ENCODE results near the gene UCN3. TPM values are rescaled to one million over a fixed set of nuclear protein-coding genes. Genes with fewer than 3 reads are reported as not detected.

The UCN3 gene
- total and polyA plus RNA-seq, 10 of the 15 experiments (the other 5 are each of a cell fraction or from before 2014, with no cell fraction given) = not detected

GRCh38 chr10:5402798-5403197 lies 38.0 kb downstream of the UCN3 start (continued):
- TF ChIP-seq ZBTB33 (IDR thresholded peaks at IDR 0.05) (no peak), MYC (IDR thresholded peaks at IDR 0.05; ENCODE audit: insufficient read depth, insufficient read length, insufficient replicate concordance, low read length, severe bottlenecking) (no peak)

DNA sequence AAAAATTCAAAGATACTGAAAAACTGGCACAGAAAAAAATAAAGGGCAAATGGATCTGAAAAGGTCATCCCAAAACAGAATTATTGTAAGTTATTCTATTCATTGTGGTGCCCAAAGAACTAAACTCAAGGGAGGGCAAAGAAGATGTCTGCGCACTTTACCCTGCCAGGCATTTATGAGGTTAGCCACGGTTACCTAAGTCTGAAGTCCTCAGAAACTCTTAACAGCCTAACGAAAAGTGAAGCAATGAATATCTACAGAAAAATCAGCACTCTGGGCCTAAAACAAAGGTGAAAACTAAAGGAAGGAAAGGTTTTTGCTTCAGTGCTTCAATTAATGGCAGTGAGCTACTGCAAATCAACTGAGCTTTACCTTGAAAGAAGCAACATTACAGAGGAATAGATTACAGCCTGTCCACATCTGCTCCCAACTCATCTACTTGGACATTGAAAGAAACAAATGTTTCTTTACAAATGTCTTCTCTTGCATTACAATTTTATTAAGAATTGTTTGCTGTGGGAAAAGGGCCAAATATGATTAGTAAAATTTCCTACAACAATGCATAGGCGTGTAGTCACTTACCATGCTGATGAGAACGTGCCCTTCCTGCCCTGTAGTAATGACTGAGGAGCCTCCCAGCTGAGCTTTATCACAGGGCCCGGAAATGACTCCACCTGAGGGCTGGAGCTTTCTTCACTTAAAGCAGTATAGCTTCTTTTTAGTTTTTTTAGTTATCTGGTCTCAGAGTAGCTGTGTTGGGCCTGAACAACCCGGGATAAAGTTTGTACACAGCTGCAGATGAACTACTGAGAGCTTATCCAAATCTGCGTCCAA lies 39.7 kb downstream of the UCN3 start, which contains the start of gene TUBAL3:
Gene TUBAL3, minus strand, starts transcription at position 621 of the 834 bp plus-strand sequence. Its CDS starts 36 bp downstream, at position 585.
- no TSS peak for BruUV-seq (replicated peaks)
- RAD21 ChIA-PET (ENCODE audit: unreplicated experiment) = no interaction called here
- no peak for DNase-seq (ENCODE audit: low read depth, low spot score)
- Histone ChIP-seq H3K27ac (ENCODE audit: control insufficient read depth, insufficient read depth) (no peak within 1 kb of the TSS), H3K4me2 (ENCODE audit: control insufficient read depth, insufficient read depth) (no peak within 1 kb of the TSS), H3K79me2 (ENCODE audit: control insufficient read depth, insufficient read depth, low read length) (no peaks in the 10 kb centered on the region), H3K36me3 (ENCODE audit: control insufficient read depth in 2 of 2, insufficient read depth in 2 of 2, low read length in 1 of 2) (no peaks in the 10 kb centered on the region), H4K20me1 (ENCODE audit: control insufficient read depth, insufficient read depth) (no peaks in the 10 kb centered on the region), H2AFZ (ENCODE audit: control insufficient read depth, low read depth, low read length) (no peak within 1 kb of the TSS), H3K27me3 (replicated peaks in 1 of 2; ENCODE audit: control insufficient read depth in 2 of 2, insufficient read depth in 2 of 2, low read length in 1 of 2) (peaks cover 0 to 5% of the 10 kb centered on the region in 2 experiments; a peak in 2 of 4 replicates), H3K4me1 (ENCODE audit: control insufficient read depth, insufficient read depth, low read length) (no peaks in the 10 kb centered on the region), H3K9me3 (replicated peaks; ENCODE audit: control insufficient read depth, insufficient read depth, low read length) (no peaks in the 10 kb centered on the region), H3K9ac (ENCODE audit: control insufficient read depth, insufficient read depth, low read length) (no peak within 1 kb of the TSS), H3K4me3 (no peak within 1 kb of the TSS)
- 62% methylated on average over 8 of the region's 8 CpGs for WGBS (ENCODE audit: insufficient coverage, insufficient replicate concordance, low lambda C conversion rate, missing lambda C conversion rate)
- CTCF ChIA-PET = interaction anchor here (0.6 to 1.3 kb wide), 3 partner anchors 20 to 535 kb away, joined by 3 to 5 read pairs (median 4); no protein-coding TSS in a partner anchor
- POLR2A ChIA-PET = no interaction called here
- no peak for FAIRE-seq
- SMC1A ChIA-PET (ENCODE audit: uncharacterized antibody, unreplicated experiment) = interaction anchor here (0.6 to 1.3 kb wide), 3 partner anchors 21 to 143 kb away, joined by 3 to 4 read pairs (median 3); no protein-coding TSS in a partner anchor
- ATAC-seq = no peak
- in situ Hi-C loops (cut with MboI) = no loop called here
- intact Hi-C loops (cut with micrococcal nuclease; ENCODE audit: unreplicated experiment) = no loop called here
- TF ChIP-seq BCLAF1 (IDR thresholded peaks at IDR 0.05) (no peak), GABPA (IDR thresholded peaks at IDR 0.05; ENCODE audit: low read depth) (no peak), ZBTB11 (CRISPR knock-in tag; IDR thresholded peaks at IDR 0.05) (no peak), RB1 (IDR thresholded peaks at IDR 0.05; ENCODE audit: borderline replicate concordance) (no peak), POLR2AphosphoS5 (IDR thresholded peaks at IDR 0.05; ENCODE audit: low read length) (no peak), CBFB (IDR thresholded peaks at IDR 0.05; ENCODE audit: low read depth) (no peak), HDAC2 (IDR thresholded peaks at IDR 0.05) (no peak)

Measured in GM12878 (cell line).